GM21619 (cell line): ENCODE measurements around the gene CCDC85B.
"Not testable (repeated sequence)": the region's sequence is repeated elsewhere in the genome, so short reads cannot be mapped to it uniquely, and the experiment has no call there.

Experiments
- ATAC-seq: cut with Tn5 transposase; IDR thresholded peaks from one replicate; pipeline ENCODE4 v1.9.1; 2021; ENCODE audit not compliant: unreplicated experiment

Gene CCDC85B

GRCh38 chr11:65890324-65891218 lies at the start of gene CCDC85B:
TSS of gene CCDC85B (plus strand) at chr11:65890673. CDS start at chr11:65890784, 111 bp downstream.
- ATAC-seq: peak; percentile 45

GRCh38 chr11:65842144-65842543 lies 48.3 kb upstream of the CCDC85B start:
- ATAC-seq: no peak

GRCh38 chr11:65843811-65844210 lies 46.7 kb upstream of the CCDC85B start:
- ATAC-seq: no peak

- ATAC-seq: no peak
These were observed 46.1 kb upstream of the CCDC85B start for GRCh38 chr11:65844231-65844872.

GRCh38 chr11:65847746-65848145 lies 42.7 kb upstream of the CCDC85B start:
- no peak for ATAC-seq

GRCh38 chr11:65848693-65849092 lies 41.8 kb upstream of the CCDC85B start:
- not testable (repeated sequence) for ATAC-seq

GRCh38 chr11:65849366-65849765 lies 41.1 kb upstream of the CCDC85B start:
- no peak for ATAC-seq

GRCh38 chr11:65849771-65850216 lies 40.7 kb upstream of the CCDC85B start:
- no peak for ATAC-seq

GRCh38 chr11:65850217-65851082 lies 40.0 kb upstream of the CCDC85B start:
- ATAC-seq: no peak

- no peak for ATAC-seq
These were observed 39.3 kb upstream of the CCDC85B start for GRCh38 chr11:65851083-65851579.

GRCh38 chr11:65851811-65852507 lies 38.5 kb upstream of the CCDC85B start:
- ATAC-seq: no peak

- ATAC-seq: no peak
These were observed 37.8 kb upstream of the CCDC85B start for GRCh38 chr11:65852508-65853245.

GRCh38 chr11:65853246-65853979 lies 37.1 kb upstream of the CCDC85B start:
- ATAC-seq: no peak

GRCh38 chr11:65854161-65854592 lies 36.3 kb upstream of the CCDC85B start:
- ATAC-seq: no peak

- no peak for ATAC-seq
These were observed 35.3 kb upstream of the CCDC85B start for GRCh38 chr11:65854852-65855837.

- no peak for ATAC-seq
These were observed 34.5 kb upstream of the CCDC85B start for GRCh38 chr11:65855927-65856363.

- ATAC-seq: peak; percentile 27
These were observed 33.6 kb upstream of the CCDC85B start for GRCh38 chr11:65856689-65857499.
